H7 (cell line): ENCODE data around the gene OR51I2. TPM values are rescaled to one million over a fixed set of nuclear protein-coding genes. Genes with fewer than 3 reads are reported as not detected.

Source experiments
- DNase-seq: peaks from one replicate; pipeline ENCODE4 v3.0.0; 2012
- H3K27me3 ChIP-seq: 2 replicates; pipeline ENCODE4 v1.6.0; 2011; ENCODE audit warnings: mild to moderate bottlenecking, low read length; ENCODE audit not compliant: control insufficient read depth, insufficient read depth
- H3K36me3 ChIP-seq: replicated peaks from 2 replicates; pipeline ENCODE4 v1.5.1; 2011; ENCODE audit warnings: low read length; ENCODE audit not compliant: control insufficient read depth, insufficient read depth
- H3K4me3 ChIP-seq: 2 replicates; pipeline ENCODE4 v1.5.1; 2011; ENCODE audit warnings: low read depth, mild to moderate bottlenecking, control low read depth, low read length, moderate library complexity; ENCODE audit not compliant: insufficient read depth
- total RNA-seq: library from RNA; depleted of rRNA; stranded (reverse); fragments of >200 nt; shearing (Covaris generic); gene quantifications from 2 replicates; pipeline ENCODE4 v1.2.3, GENCODE V29; 2014; rRNA removed

OR51I2 gene
- total RNA-seq, 1 experiment from 2014 or later: not detected

DNA sequence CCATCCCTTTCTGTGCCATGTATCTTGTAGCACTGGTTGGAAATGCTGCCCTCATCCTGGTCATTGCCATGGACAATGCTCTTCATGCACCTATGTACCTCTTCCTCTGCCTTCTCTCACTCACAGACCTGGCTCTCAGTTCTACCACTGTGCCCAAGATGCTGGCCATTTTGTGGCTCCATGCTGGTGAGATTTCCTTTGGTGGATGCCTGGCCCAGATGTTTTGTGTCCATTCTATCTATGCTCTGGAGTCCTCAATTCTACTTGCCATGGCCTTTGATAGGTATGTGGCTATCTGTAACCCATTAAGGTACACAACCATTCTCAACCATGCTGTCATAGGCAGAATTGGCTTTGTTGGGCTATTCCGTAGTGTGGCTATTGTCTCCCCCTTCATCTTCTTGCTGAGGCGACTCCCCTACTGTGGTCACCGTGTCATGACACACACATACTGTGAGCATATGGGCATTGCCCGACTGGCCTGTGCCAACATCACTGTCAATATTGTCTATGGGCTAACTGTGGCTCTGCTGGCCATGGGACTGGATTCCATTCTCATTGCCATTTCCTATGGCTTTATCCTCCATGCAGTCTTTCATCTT lies 39.8 kb downstream of the OR51I2 start:
- DNase-seq: no peak
- Histone ChIP-seq H3K4me3 (no peak overlapping the region), H3K27me3 (no peaks in the 10 kb centered on the region)

DNA sequence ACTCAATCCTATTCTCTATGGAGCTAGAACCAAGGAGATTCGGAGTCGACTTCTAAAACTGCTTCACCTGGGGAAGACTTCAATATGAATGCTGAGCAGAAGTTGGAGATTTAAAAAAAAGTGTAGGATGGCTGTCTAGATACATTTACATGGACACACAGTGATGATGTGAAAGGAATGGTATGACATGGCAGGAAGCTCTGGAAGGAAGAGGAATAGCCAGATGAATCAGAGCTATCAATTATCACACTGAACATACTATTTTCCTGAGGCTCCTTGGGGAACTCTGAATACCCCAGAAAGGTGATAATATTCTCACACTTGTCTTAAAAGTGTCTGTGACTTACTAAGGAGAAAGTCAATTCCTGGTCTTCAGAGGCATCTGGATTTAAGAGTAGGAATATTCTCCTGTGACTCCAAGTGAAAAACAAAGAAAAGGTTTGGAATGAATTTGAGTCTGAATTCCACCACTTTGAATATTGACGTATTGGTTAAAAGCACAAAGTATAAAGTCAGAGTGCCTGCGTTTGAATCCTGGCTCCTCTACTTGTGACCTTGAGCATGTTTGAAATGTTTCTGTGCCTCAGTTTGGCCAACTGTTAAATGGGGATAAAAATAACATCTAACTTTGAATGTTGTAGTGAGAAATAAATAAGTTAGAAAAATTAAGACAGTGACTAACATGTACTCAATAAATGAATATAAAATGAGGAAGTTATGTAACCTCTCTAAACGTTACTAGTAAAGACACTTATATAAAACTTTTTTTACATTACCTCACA lies 40.6 kb downstream of the OR51I2 start:
- no peak for DNase-seq
- Histone ChIP-seq H3K36me3 (no peaks in the 10 kb centered on the region), H3K4me3 (no peak overlapping the region), H3K27me3 (no peaks in the 10 kb centered on the region)

More for the DNA sequence above, 39.8 kb downstream of the OR51I2 start:
- no peaks in the 10 kb centered on the region for H3K36me3 ChIP-seq

- no peaks in the 10 kb centered on the region for H3K27me3 ChIP-seq
- no peak for DNase-seq
- H3K36me3 ChIP-seq: no peaks in the 10 kb centered on the region
- no peak overlapping the region for H3K4me3 ChIP-seq
These were observed 50.5 kb downstream of the OR51I2 start for GRCh38 chr11:5499671-5500070.

- no peaks in the 10 kb centered on the region for H3K36me3 ChIP-seq
- DNase-seq: no peak
- H3K27me3 ChIP-seq: no peaks in the 10 kb centered on the region
- H3K4me3 ChIP-seq: no peak overlapping the region
These were observed 51.3 kb downstream of the OR51I2 start for GRCh38 chr11:5500393-5500801.

DNA sequence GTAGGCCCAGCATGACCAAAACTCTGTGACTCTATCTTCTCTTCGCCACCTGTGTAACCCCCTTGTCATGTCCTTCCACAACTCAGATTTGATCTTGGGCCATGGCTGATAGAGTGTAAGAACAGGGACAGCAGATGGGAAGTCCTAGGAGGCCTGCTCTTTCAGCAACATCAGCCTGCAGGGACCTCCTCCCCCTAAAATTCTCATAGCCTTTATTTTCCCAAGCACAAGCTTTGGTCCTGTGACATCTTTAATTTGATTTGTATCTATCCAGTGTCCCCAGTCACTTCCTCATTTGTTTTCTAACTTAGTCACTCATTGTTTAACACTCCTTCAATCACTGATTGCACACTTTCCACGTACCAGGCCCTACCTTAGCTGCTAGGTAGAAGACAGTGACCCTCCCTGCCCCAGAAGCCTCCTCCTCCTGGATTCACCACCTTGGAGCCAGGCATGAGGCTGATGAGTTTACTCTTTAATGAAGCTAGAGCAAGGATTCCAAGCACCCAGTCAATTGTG lies 55.3 kb downstream of the OR51I2 start:
- H3K27me3 ChIP-seq: no peaks in the 10 kb centered on the region
- no peak overlapping the region for H3K4me3 ChIP-seq
- no peaks in the 10 kb centered on the region for H3K36me3 ChIP-seq
- no peak for DNase-seq

DNA sequence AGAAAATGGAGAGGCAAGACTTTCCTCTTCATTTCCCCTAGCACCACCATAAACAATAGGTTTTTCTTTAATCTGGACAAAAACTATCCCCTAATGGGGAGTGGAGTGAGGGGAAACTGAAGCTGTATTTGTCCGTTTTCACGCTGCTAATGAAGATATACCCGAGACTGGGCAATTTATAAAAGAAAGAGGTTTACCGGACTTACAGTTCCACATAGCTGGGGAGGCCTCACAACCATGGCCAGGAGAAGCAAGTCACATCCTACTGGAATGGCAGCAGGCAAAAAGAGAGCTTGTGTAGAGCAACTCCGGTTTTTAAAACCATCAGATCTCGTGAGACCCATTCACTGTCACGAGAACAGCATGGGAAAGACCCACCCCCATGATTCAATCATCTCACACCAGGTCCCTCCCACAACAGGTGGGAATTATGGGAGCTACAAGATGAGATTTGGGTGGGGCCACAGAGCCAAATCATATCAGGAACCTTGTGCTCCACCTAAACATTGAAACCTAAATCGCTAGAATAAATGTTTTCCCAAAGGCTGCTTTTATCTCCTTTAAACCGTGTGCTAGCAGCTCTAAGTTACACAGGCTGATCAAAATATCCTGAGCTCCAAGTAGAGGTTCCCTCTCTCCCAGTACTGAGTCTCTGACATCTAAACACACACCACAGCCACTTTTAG lies 56.4 kb downstream of the OR51I2 start:
- Histone ChIP-seq H3K27me3 (no peaks in the 10 kb centered on the region), H3K4me3 (no peak overlapping the region), H3K36me3 (no peaks in the 10 kb centered on the region)
- DNase-seq: no peak

Other genes with a start within 250 kb of the OR51I2 start
- not detected in 2 replicates for gene OR51V1, start 248.6 kb upstream of the OR51I2 start, total RNA-seq
- gene HBB, start 222.3 kb upstream of the OR51I2 start, total RNA-seq: not detected in 2 replicates
- not detected in 2 replicates for gene HBD, start 214.8 kb upstream of the OR51I2 start, total RNA-seq
- not detected in 2 replicates for gene HBG1, start 199.5 kb upstream of the OR51I2 start, total RNA-seq
- not detected in 2 replicates for gene HBG2, start 194.5 kb upstream of the OR51I2 start, total RNA-seq
- 1.5 and 3.4 TPM in 2 replicates for gene HBE1, start 179.4 kb upstream of the OR51I2 start, total RNA-seq
- not detected in 2 replicates for gene OR51B4, start 147.4 kb upstream of the OR51I2 start, total RNA-seq
- gene OR51B2, start 125.0 kb upstream of the OR51I2 start, total RNA-seq: not detected in 2 replicates
- 0.15 TPM in 1 of 2 replicates, not detected in the other for gene OR51B5, start 105.8 kb upstream of the OR51I2 start, total RNA-seq
- gene OR51B6, start 97.8 kb upstream of the OR51I2 start, total RNA-seq: not detected in 2 replicates
- not detected in 2 replicates for gene OR51M1, start 65.5 kb upstream of the OR51I2 start, total RNA-seq
- gene OR51Q1, start 27.2 kb upstream of the OR51I2 start, total RNA-seq: not detected in 2 replicates
- not detected in 2 replicates for gene OR51I1, start 7.8 kb upstream of the OR51I2 start, total RNA-seq
- gene OR52D1, start 39.4 kb downstream of the OR51I2 start, total RNA-seq: not detected in 2 replicates
- not detected in 2 replicates for gene UBQLN3, start 60.6 kb downstream of the OR51I2 start, total RNA-seq
- gene UBQLNL, start 67.4 kb downstream of the OR51I2 start, total RNA-seq: not detected in 2 replicates
- gene OR52H1, start 99.2 kb downstream of the OR51I2 start, total RNA-seq: 0.30 TPM in 1 of 2 replicates, not detected in the other
- not detected in 2 replicates for gene OR52B6, start 131.6 kb downstream of the OR51I2 start, total RNA-seq
- 27.4 and 40.6 TPM in 2 replicates for gene TRIM6, start 147.3 kb downstream of the OR51I2 start, total RNA-seq
- gene TRIM34, start 175.7 kb downstream of the OR51I2 start, total RNA-seq: 1.4 and 1.6 TPM in 2 replicates
- gene TRIM5, start 235.8 kb downstream of the OR51I2 start, total RNA-seq: 12.3 and 20.8 TPM in 2 replicates
- 2.6 and 3.0 TPM in 2 replicates for gene TRIM22, start 240.5 kb downstream of the OR51I2 start, total RNA-seq